Fibroblast of lung (primary cell): ENCODE measurements around the gene CLSTN2. TPM values are rescaled to one million over a fixed set of nuclear protein-coding genes. Genes with fewer than 3 reads are reported as not detected.
A peak's percentile ranks its signal among the peaks of the same experiment; 100 is the strongest.

ENCODE experiments used
- DNase-seq, 2 donors: peaks; one replicate each; pipeline versions ENCODE4 v3.0.0 to v3.0.0-alpha.2; 2010; ENCODE audit warnings: low read depth in 2 of 2
- H2AFZ ChIP-seq: 2 replicates; pipeline ENCODE4 v1.5.1; 2012; ENCODE audit warnings: low read length, control low read depth, inconsistent platforms
- H3K27ac ChIP-seq: 2 replicates; pipeline ENCODE4 v1.5.1; 2011; ENCODE audit warnings: low read length, control low read depth; ENCODE audit not compliant: insufficient read depth
- H3K27me3 ChIP-seq: 2 replicates; pipeline ENCODE4 v1.5.1; 2011; ENCODE audit warnings: mild to moderate bottlenecking, low read length; ENCODE audit not compliant: control insufficient read depth, insufficient read depth
- H3K36me3 ChIP-seq: 2 replicates; pipeline ENCODE4 v1.5.1; 2011; ENCODE audit warnings: low read length; ENCODE audit not compliant: control insufficient read depth, insufficient read depth
- H3K4me1 ChIP-seq: 2 replicates; pipeline ENCODE4 v1.5.1; 2011; ENCODE audit warnings: low read length; ENCODE audit not compliant: control insufficient read depth, insufficient read depth; ENCODE audit errors: extremely low read depth
- H3K4me2 ChIP-seq: 2 replicates; pipeline ENCODE4 v1.5.1; 2011; ENCODE audit warnings: low read length, control low read depth; ENCODE audit not compliant: insufficient read depth; ENCODE audit errors: extremely low read depth
- H3K4me3 ChIP-seq, 4 experiments: fragments of 200-600 bp in 1 of 4; sonication (generic) in 1 of 4; replicated peaks in 1 of 4; 2 replicates each; pipeline ENCODE4 v1.5.1; 2011 to 2016; ENCODE audit warnings: low read length in 4 of 4, low read depth in 3 of 4, mild to moderate bottlenecking in 3 of 4, control low read depth in 2 of 4, inconsistent platforms in 1 of 4, mixed read lengths in 1 of 4; ENCODE audit not compliant: insufficient read depth in 1 of 4; ENCODE audit errors: control extremely low read depth in 1 of 4
- H3K79me2 ChIP-seq: 2 replicates; pipeline ENCODE4 v1.5.1; 2012; ENCODE audit warnings: mild to moderate bottlenecking, low read length, inconsistent platforms; ENCODE audit not compliant: control insufficient read depth, insufficient read depth
- H3K9ac ChIP-seq: 2 replicates; pipeline ENCODE4 v1.5.1; 2011; ENCODE audit warnings: mild to moderate bottlenecking, low read length, control low read depth; ENCODE audit not compliant: insufficient read depth
- H3K9me3 ChIP-seq: 2 replicates; pipeline ENCODE4 v1.5.1; 2012; ENCODE audit warnings: low read depth, low read length; ENCODE audit not compliant: control insufficient read depth, insufficient read depth
- H4K20me1 ChIP-seq: 2 replicates; pipeline ENCODE4 v1.5.1; 2011; ENCODE audit warnings: low read length; ENCODE audit not compliant: control insufficient read depth, insufficient read depth; ENCODE audit errors: extremely low read depth
- EZH2 ChIP-seq: IDR thresholded peaks from 2 replicates; pipeline ENCODE4 v1.5.1; 2012; ENCODE audit warnings: low read length, control low read depth, mild to moderate bottlenecking; ENCODE audit errors: missing control alignments
- polyA plus RNA-seq, 2 donors: library from polyadenylated mRNA; depleted of rRNA in 1 of 2; stranded (reverse) in 1 of 2; unstranded in 1 of 2; fragments of >200 nt; gene quantifications; 2 replicates each; pipeline ENCODE4 v1.2.1, GENCODE V29; 2011 to 2012; ENCODE audit warnings: missing spikeins in 1 of 2
- total RNA-seq: library from RNA; depleted of rRNA; stranded (reverse); fragments of >200 nt; gene quantifications from 2 replicates; pipeline ENCODE4 v1.2.1, GENCODE V29; 2014
- TF ChIP-seq, protein P1 (sequence below), 2 donors: IDR thresholded peaks in 1 of 2; conservative IDR thresholded peaks in 1 of 2; 1 replicate in 1 of 2; 2 replicates in 1 of 2; pipeline ENCODE4 v1.5.1; 2011 to 2012; ENCODE audit warnings: low read length in 2 of 2, control low read depth in 1 of 2, inconsistent platforms in 1 of 2, low read depth in 1 of 2, mild to moderate bottlenecking in 1 of 2

Gene CLSTN2
- total and polyA plus RNA-seq, 2 donors (not counting 1 experiment from before 2014, with no cell fraction given): under 0.01 to 1.3 TPM

DNA sequence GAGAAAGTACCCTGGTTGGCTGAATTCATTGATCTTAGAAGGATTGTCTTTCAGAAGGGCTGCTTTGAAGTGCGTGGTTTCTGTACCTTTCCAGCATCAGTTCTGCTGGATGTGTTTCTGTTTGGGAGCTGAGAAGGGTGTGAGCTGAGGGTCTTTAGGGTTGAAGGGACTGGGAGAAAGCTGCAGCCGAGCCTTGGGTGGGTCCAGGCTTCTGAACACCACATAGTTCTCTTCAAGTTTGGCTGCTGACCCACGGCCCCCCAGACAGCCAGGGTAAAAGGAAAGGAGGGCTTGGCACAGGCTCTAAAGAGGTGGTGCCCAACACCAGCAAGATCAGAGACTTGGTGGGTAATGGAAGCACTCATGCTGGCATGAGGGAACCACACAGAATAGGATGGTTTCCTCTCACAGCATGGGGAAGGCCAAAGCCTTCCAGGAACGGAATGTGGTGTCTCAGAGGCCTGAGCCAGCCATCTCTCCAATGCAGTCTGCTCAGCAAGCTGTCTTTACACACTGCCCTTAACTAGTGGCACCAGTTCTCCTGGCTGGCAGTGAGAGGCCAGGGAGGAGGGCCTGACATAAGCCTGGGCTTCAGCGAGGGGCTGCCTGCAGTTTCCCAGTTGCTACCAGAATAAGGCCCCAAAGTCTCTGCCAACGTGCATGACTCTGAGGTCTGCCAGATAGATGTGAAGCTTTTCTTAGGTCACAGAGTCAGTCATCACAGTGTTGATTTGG lies 503.9 kb downstream of the CLSTN2 start:
- Histone ChIP-seq H2AFZ (no peak overlapping the region), H3K27ac (no peak overlapping the region), H3K27me3 (no peaks in the 10 kb centered on the region), H3K4me2 (no peak overlapping the region), H3K9ac (no peak overlapping the region), H3K79me2 (no peaks in the 10 kb centered on the region), H3K36me3 (no peaks in the 10 kb centered on the region), H3K4me1 (no peaks in the 10 kb centered on the region), H4K20me1 (no peaks in the 10 kb centered on the region), H3K9me3 (no peaks in the 10 kb centered on the region), H3K4me3 (no peak overlapping the region)
- no peak for DNase-seq
- TF ChIP-seq EZH2: no peak
- TF ChIP-seq, protein P1, sequence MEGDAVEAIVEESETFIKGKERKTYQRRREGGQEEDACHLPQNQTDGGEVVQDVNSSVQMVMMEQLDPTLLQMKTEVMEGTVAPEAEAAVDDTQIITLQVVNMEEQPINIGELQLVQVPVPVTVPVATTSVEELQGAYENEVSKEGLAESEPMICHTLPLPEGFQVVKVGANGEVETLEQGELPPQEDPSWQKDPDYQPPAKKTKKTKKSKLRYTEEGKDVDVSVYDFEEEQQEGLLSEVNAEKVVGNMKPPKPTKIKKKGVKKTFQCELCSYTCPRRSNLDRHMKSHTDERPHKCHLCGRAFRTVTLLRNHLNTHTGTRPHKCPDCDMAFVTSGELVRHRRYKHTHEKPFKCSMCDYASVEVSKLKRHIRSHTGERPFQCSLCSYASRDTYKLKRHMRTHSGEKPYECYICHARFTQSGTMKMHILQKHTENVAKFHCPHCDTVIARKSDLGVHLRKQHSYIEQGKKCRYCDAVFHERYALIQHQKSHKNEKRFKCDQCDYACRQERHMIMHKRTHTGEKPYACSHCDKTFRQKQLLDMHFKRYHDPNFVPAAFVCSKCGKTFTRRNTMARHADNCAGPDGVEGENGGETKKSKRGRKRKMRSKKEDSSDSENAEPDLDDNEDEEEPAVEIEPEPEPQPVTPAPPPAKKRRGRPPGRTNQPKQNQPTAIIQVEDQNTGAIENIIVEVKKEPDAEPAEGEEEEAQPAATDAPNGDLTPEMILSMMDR (conservative IDR thresholded peaks at IDR 0.05 in 1 of 2, IDR thresholded peaks at IDR 0.05 in 1 of 2; ENCODE audit: low read depth in 1 of 2, low read length in 2 of 2): no peak

DNA sequence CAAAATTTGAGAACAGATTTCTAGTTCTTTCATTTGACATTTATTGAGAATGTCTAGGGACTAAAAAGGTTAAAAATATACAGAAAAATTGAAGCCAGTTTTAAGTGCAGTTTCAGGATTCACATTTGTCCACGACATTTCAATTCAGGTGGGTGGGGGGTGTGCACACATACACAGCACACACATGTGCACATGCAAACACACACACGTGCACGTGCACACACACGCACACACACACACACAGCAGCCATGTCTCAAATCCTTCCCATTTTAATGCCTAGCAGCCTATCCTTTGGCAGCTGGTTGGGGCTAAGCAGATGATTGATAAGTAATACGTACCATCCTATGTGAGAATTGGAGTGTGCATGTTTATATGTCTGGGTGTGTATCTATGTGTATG lies 504.5 kb downstream of the CLSTN2 start:
- H4K20me1 ChIP-seq: no peaks in the 10 kb centered on the region
- H3K9ac ChIP-seq: no peak overlapping the region
- no peak overlapping the region for H3K4me3 ChIP-seq
- DNase-seq: no peak
- H3K27me3 ChIP-seq: no peaks in the 10 kb centered on the region
- no peaks in the 10 kb centered on the region for H3K4me1 ChIP-seq
- no peaks in the 10 kb centered on the region for H3K9me3 ChIP-seq
- H3K79me2 ChIP-seq: no peaks in the 10 kb centered on the region
- no peak overlapping the region for H3K4me2 ChIP-seq
- H2AFZ ChIP-seq: no peak overlapping the region
- no peak overlapping the region for H3K27ac ChIP-seq
- no peaks in the 10 kb centered on the region for H3K36me3 ChIP-seq
- no peak for TF ChIP-seq EZH2
- TF ChIP-seq, protein P1 (conservative IDR thresholded peaks at IDR 0.05 in 1 of 2, IDR thresholded peaks at IDR 0.05 in 1 of 2; ENCODE audit: low read depth in 1 of 2, low read length in 2 of 2): no peak

DNA sequence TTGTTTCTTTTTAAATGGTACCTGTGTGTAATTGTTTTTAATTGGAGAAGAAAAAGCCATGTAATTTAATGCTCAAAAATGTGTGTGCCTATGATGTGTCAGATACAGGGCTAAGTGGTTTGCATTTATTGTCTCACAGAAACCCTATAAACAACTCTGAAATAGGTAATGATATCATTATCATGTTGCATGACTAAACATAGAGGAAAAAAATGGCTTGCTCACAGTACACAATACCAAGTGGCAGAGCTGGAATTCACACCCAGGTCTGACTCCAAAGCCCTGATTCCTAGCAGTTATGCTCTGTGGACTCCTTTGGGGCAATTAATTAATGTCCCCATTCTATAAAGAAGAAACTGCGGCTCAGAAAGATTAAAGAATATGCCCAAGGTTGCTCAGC lies 505.5 kb downstream of the CLSTN2 start:
- Histone ChIP-seq H3K4me3 (no peak overlapping the region), H3K9ac (no peak overlapping the region), H3K27ac (no peak overlapping the region), H3K9me3 (no peaks in the 10 kb centered on the region), H3K79me2 (no peaks in the 10 kb centered on the region), H4K20me1 (no peaks in the 10 kb centered on the region), H3K4me1 (no peaks in the 10 kb centered on the region), H3K27me3 (no peaks in the 10 kb centered on the region), H3K36me3 (no peaks in the 10 kb centered on the region), H2AFZ (no peak overlapping the region), H3K4me2 (no peak overlapping the region)
- DNase-seq: peak in 1 of 2 donors; percentile 20
- no peak for TF ChIP-seq EZH2
- TF ChIP-seq, protein P1 (conservative IDR thresholded peaks at IDR 0.05 in 1 of 2, IDR thresholded peaks at IDR 0.05 in 1 of 2; ENCODE audit: low read depth in 1 of 2, low read length in 2 of 2): no peak
